ENCODE results near the gene SERP2. TPM values are rescaled to one million over a fixed set of nuclear protein-coding genes. Genes with fewer than 3 reads are reported as not detected.

SERP2 gene
- total and polyA plus RNA-seq, 2 donors (not counting 3 experiments of a cell fraction or from before 2014, with no cell fraction given): 0.30 TPM; not detected in 1

- CTCF ChIA-PET: no interaction called here
- no peaks in the 10 kb centered on the region for H4K20me1 ChIP-seq (replicated peaks; ENCODE audit: control insufficient read depth, extremely low read depth, insufficient read depth, low read length)
- no peak overlapping the region for H3K27ac ChIP-seq (ENCODE audit: insufficient read depth, low read depth, low read length)
- H3K36me3 ChIP-seq (ENCODE audit: control insufficient read depth in 2 of 2, extremely low read depth in 1 of 2, insufficient read depth in 2 of 2, low read length in 2 of 2): no peaks in the 10 kb centered on the region
- peaks cover 0 to 4% of the 10 kb centered on the region in 2 experiments for H3K27me3 ChIP-seq (ENCODE audit: control insufficient read depth in 2 of 2, insufficient read depth in 2 of 2, low read length in 2 of 2)
- dilution Hi-C loops (cut with MboI; ENCODE audit: extremely low pct_ligation_motif_present, low sequenced_read_pairs) (no loop called here), intact Hi-C loops (cut with micrococcal nuclease) (no loop called here)
- H3K4me3 ChIP-seq (replicated peaks in 1 of 3; ENCODE audit: insufficient read depth in 1 of 3, low read depth in 1 of 3, low read length in 3 of 3): no peak overlapping the region
- no peaks in the 10 kb centered on the region for H3K9me3 ChIP-seq (replicated peaks; ENCODE audit: control insufficient read depth, insufficient read depth, low read length)
- no peaks in the 10 kb centered on the region for H3K4me1 ChIP-seq (ENCODE audit: control insufficient read depth, extremely low read depth, insufficient read depth, low read length)
- H3K9ac ChIP-seq (replicated peaks; ENCODE audit: extremely low read depth, insufficient read depth, low read length): no peak overlapping the region
- no peak overlapping the region for H3K4me2 ChIP-seq (ENCODE audit: insufficient read depth, low read length)
- H3K79me2 ChIP-seq (ENCODE audit: control insufficient read depth, insufficient read depth, low read length): no peaks in the 10 kb centered on the region
- no peak for FAIRE-seq
- no TSS peak for BruUV-seq (replicated peaks)
- POLR2A ChIA-PET: no interaction called here
- H2AFZ ChIP-seq (ENCODE audit: low read depth, low read length): no peak overlapping the region
- no peaks in the 10 kb centered on the region for H3K9me1 ChIP-seq (replicated peaks; ENCODE audit: control insufficient read depth, extremely low read depth, insufficient read depth, low read length)
- DNase-seq (ENCODE audit: low read depth, low spot score): no peak
- TF ChIP-seq FOS (IDR thresholded peaks at IDR 0.05; ENCODE audit: borderline replicate concordance, insufficient read depth, low read length) (no peak), MAX (IDR thresholded peaks at IDR 0.05; ENCODE audit: insufficient read depth, insufficient read length) (no peak), GATA2 (IDR thresholded peaks at IDR 0.05; ENCODE audit: insufficient read depth, insufficient read length, low read depth, low read length) (no peak), MYC (IDR thresholded peaks at IDR 0.05; ENCODE audit: low read depth, low read length) (no peak), EZH2 (IDR thresholded peaks at IDR 0.05; ENCODE audit: borderline replicate concordance, low read depth, low read length, severe bottlenecking) (no peak), POLR2AphosphoS5 (IDR thresholded peaks at IDR 0.05; ENCODE audit: insufficient read depth, low read depth, low read length) (no peak), JUN (IDR thresholded peaks at IDR 0.05; ENCODE audit: borderline replicate concordance, insufficient read depth, insufficient read length, low read depth) (no peak), CTCF (IDR thresholded peaks at IDR 0.05; ENCODE audit: extremely low read depth in 1 of 2, insufficient read depth in 1 of 2, low read depth in 1 of 2, low read length in 2 of 2) (no peak), POLR2A (IDR thresholded peaks at IDR 0.05; ENCODE audit: low read depth, low read length) (no peak)
Observed at GRCh38 chr13:44399074-44399473, 25.4 kb downstream of the SERP2 start.

Measured in endothelial cell of umbilical vein (primary cell).